ENCODE results near the gene CTNND1.

GRCh38 chr11:57776031-57776521, 14.5 kb downstream of the CTNND1 start:
- TF ChIP-seq EZH2 (IDR thresholded peaks at IDR 0.05; ENCODE audit: borderline replicate concordance, low read depth, low read length, poor library complexity, severe bottlenecking) (no peak), CTCF (conservative IDR thresholded peaks at IDR 0.05; ENCODE audit: low read depth, low read length) (no peak)
